H1 (cell line): ENCODE measurements around the gene ANKRD65. TPM values are rescaled to one million over a fixed set of nuclear protein-coding genes. Genes with fewer than 3 reads are reported as not detected.

ENCODE experiments used
- BACH1 ChIP-seq: IDR thresholded peaks from 2 replicates; pipeline ENCODE4 v1.6.1; 2012; ENCODE audit warnings: low read length, improper control_type of control experiment
- CBX8 ChIP-seq: fragments of 300-800, 300-1000 bp; sonication (generic); IDR thresholded peaks from 2 replicates; pipeline ENCODE4 v1.7.1; 2016; ENCODE audit warnings: low read depth, low read length, borderline replicate concordance
- KDM4A ChIP-seq: IDR thresholded peaks from one replicate; pipeline ENCODE4 v1.7.1; 2012; ENCODE audit warnings: low read depth, mild to moderate bottlenecking, moderate library complexity, low read length, inconsistent platforms; ENCODE audit not compliant: severe bottlenecking
- PHF8 ChIP-seq: fragments of 200-600 bp; sonication (generic); conservative IDR thresholded peaks from 2 replicates; pipeline ENCODE4 v1.7.1; 2012; ENCODE audit warnings: low read depth, mild to moderate bottlenecking, inconsistent platforms, low read length, moderate library complexity
- TAF1 ChIP-seq: IDR thresholded peaks from 2 replicates; pipeline ENCODE4 v1.6.1; 2011; ENCODE audit warnings: mild to moderate bottlenecking, low read depth, low read length
- polyA plus RNA-seq, 7 experiments: library from polyadenylated mRNA; depleted of rRNA in 3 of 7; stranded (reverse) in 5 of 7; unstranded in 2 of 7; fragments of >200 nt in 5 of 7; fragments of 200-250 nt in 2 of 7; gene quantifications; 1 replicate in 5 of 7; 2 replicates in 1 of 7; 4 replicates in 1 of 7; pipeline versions ENCODE4 v1.2.1 to v1.2.3, GENCODE V29; 2011 to 2013; ENCODE audit warnings: missing spikeins in 2 of 7, mixed read lengths in 2 of 7
- total RNA-seq: library from RNA; stranded (reverse); fragmentation: NEBNext Ultra II Directional; extraction: Animal tissue kit (Norgen Biotek cat#: 25700); gene quantifications from 2 replicates; pipeline ENCODE4 v1.2.1, GENCODE V29; 2021
- TF ChIP-seq, protein P1 (sequence below): IDR thresholded peaks from 2 replicates; pipeline ENCODE4 v1.6.1; 2012; ENCODE audit warnings: inconsistent platforms

The ANKRD65 gene
- total and polyA plus RNA-seq, 2 of the 8 experiments (the other 6 are each of a cell fraction or from before 2014, with no cell fraction given), result 1.8 to 2.0 TPM

DNA sequence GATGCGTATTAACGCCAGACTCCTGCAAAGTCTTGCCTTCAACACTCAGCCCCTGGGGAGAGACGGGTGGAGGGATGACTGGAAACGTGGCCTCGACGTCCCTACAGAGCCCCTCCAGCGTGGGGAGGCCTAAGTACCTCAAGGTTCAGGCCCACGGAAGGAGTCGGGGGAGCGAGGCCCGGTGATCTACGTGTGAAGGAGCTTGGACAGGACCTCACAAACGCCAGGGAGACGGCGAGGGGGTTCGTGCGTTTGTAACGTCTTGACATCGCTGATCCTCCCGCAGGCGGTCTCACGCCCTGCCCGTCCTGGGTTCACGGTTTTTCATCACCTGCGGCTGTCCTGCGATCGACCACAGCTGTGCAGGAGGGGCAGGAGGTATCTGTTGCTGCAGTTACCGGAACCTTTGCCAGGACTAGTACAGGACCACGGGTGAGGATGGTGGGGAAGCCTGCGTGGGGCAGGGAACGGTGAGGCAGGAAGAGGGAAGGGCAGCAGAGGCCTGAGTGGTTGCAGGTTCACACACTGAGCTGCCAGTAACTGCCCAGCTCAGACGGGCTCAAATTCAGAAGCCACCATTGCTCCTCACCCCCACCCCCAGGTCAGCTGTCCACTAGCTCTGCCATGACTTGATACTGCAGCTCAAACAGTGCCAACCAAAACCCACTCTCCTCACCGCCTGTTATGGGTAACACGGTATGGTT, 21.1 kb downstream of the ANKRD65 start (continued):
- TF ChIP-seq, protein P1, sequence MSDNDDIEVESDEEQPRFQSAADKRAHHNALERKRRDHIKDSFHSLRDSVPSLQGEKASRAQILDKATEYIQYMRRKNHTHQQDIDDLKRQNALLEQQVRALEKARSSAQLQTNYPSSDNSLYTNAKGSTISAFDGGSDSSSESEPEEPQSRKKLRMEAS, result no peak
- 0 out of 2 replicates have a peak, but pooled peaks have one; percentile 15 for TF ChIP-seq PHF8
- no peak for TF ChIP-seq BACH1
- no peak for TF ChIP-seq TAF1
- TF ChIP-seq CBX8, result no peak
- TF ChIP-seq KDM4A, result no peak
